GM12874 (cell line): ENCODE measurements around the gene NBEA.

ENCODE experiments used
- CTCF ChIP-seq: IDR thresholded peaks from 2 replicates; pipeline ENCODE4 v1.5.1; 2011; ENCODE audit warnings: low read depth, mild to moderate bottlenecking, control low read depth, low read length, moderate library complexity; ENCODE audit not compliant: insufficient read depth

The NBEA gene

GRCh38 chr13:35484384-35484783 is 542.3 kb downstream of the NBEA start:
- no peak for TF ChIP-seq CTCF

- TF ChIP-seq CTCF, result no peak
These were observed 543.4 kb downstream of the NBEA start for GRCh38 chr13:35485424-35485823.

GRCh38 chr13:35489050-35489449 is 547.0 kb downstream of the NBEA start:
- TF ChIP-seq CTCF, result no peak

GRCh38 chr13:35496006-35496405 is 553.9 kb downstream of the NBEA start:
- no peak for TF ChIP-seq CTCF

- no peak for TF ChIP-seq CTCF
These were observed 554.8 kb downstream of the NBEA start for GRCh38 chr13:35496761-35497386.

- TF ChIP-seq CTCF, result no peak
These were observed 556.2 kb downstream of the NBEA start for GRCh38 chr13:35498231-35498630.

- TF ChIP-seq CTCF, result no peak
These were observed 557.2 kb downstream of the NBEA start for GRCh38 chr13:35499196-35499662.
